Measurements from ENCODE around the gene LHFPL3.

Gene LHFPL3

DNA sequence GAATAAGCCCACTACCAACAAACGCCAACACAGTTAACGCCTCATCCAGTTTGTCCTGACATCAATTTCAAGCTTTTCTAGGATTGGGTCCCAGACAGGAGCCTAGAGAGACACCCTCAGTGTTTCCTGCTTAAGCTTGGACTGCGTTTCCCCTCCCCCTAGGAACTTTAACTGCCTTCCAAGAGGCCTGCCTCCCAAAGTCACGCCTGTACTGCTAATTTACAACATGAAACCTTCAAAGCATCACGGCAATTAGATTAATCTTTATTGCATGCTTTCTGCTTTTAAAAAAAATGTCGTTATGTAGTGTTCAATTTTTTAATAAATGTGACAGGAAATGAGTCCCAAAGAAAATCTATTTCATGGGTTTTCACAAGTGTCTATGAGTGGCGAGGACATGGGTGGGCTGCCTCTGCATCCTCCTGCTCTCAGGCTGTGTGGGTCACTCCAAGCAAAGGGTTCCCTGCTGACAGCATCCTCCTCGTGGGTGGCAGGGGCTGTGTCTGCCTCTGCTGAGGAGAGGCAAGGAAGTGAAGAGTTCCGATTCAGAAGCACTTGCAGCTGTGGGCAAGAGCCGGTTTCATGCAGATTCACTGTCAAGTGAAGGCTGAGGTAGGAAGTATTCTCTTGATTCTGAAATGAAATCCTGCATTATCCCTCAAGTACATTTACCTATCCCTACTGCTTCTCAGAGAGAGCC is 492.6 kb downstream of the LHFPL3 start:
- no peak for TF ChIP-seq CTCF (IDR thresholded peaks at IDR 0.05; ENCODE audit: low read depth, low read length)
- Histone ChIP-seq H3K27me3 (ENCODE audit: insufficient read depth, low read depth, severe bottlenecking) (no peaks in the 10 kb centered on the region), H3K9me3 (ENCODE audit: severe bottlenecking) (no peaks in the 10 kb centered on the region), H3K27ac (no peak overlapping the region), H3K36me3 (no peaks in the 10 kb centered on the region), H3K4me3 (ENCODE audit: low read depth, low read length) (no peak overlapping the region)
- DNase-seq = no peak

DNA sequence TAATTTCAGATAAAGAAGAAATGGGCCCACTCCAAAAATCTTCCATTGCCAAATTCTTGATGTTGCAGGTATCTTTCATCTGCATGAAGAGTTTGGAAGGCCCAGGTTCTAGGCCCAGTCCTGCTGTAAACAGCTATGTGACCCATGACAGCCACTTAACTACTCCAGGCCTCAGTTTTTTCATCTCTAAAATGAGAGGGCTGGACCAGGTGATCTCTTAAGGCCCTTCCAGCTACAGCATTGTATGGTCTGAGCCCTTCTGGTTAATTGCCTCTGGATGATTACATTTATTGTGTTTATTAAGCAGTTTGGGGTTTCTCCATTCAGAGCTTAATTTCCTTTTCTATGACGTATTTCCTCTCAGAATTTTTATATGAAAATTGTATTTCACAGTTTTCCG is 494.8 kb downstream of the LHFPL3 start:
- Histone ChIP-seq H3K27ac (no peak overlapping the region), H3K9me3 (ENCODE audit: severe bottlenecking) (no peaks in the 10 kb centered on the region), H3K27me3 (ENCODE audit: insufficient read depth, low read depth, severe bottlenecking) (no peaks in the 10 kb centered on the region), H3K36me3 (no peaks in the 10 kb centered on the region), H3K4me3 (ENCODE audit: low read depth, low read length) (no peak overlapping the region)
- no peak for DNase-seq
- no peak for TF ChIP-seq CTCF (IDR thresholded peaks at IDR 0.05; ENCODE audit: low read depth, low read length)

GRCh38 chr7:104825099-104825498 is 496.7 kb downstream of the LHFPL3 start:
- H3K9me3 ChIP-seq (ENCODE audit: severe bottlenecking) = no peaks in the 10 kb centered on the region
- H3K27me3 ChIP-seq (ENCODE audit: insufficient read depth, low read depth, severe bottlenecking) = no peaks in the 10 kb centered on the region
- no peak overlapping the region for H3K27ac ChIP-seq
- H3K4me3 ChIP-seq (ENCODE audit: low read depth, low read length) = no peak overlapping the region
- H3K36me3 ChIP-seq = no peaks in the 10 kb centered on the region
- DNase-seq = no peak
- TF ChIP-seq CTCF (IDR thresholded peaks at IDR 0.05; ENCODE audit: low read depth, low read length) = no peak

GRCh38 chr7:104826135-104826534 is 497.7 kb downstream of the LHFPL3 start:
- H3K4me3 ChIP-seq (ENCODE audit: low read depth, low read length) = no peak overlapping the region
- H3K9me3 ChIP-seq (ENCODE audit: severe bottlenecking) = no peaks in the 10 kb centered on the region
- no peaks in the 10 kb centered on the region for H3K27me3 ChIP-seq (ENCODE audit: insufficient read depth, low read depth, severe bottlenecking)
- H3K27ac ChIP-seq = no peak overlapping the region
- TF ChIP-seq CTCF (IDR thresholded peaks at IDR 0.05; ENCODE audit: low read depth, low read length) = no peak
- H3K36me3 ChIP-seq = no peaks in the 10 kb centered on the region
- no peak for DNase-seq

GRCh38 chr7:104836976-104837375 is 508.6 kb downstream of the LHFPL3 start:
- Histone ChIP-seq H3K36me3 (no peaks in the 10 kb centered on the region), H3K9me3 (ENCODE audit: severe bottlenecking) (no peaks in the 10 kb centered on the region), H3K27me3 (ENCODE audit: insufficient read depth, low read depth, severe bottlenecking) (no peaks in the 10 kb centered on the region), H3K4me3 (ENCODE audit: low read depth, low read length) (no peak overlapping the region), H3K27ac (no peak overlapping the region)
- no peak for TF ChIP-seq CTCF (IDR thresholded peaks at IDR 0.05; ENCODE audit: low read depth, low read length)
- no peak for DNase-seq
